ENCODE results near the gene MAG. TPM values are rescaled to one million over a fixed set of nuclear protein-coding genes. Genes with fewer than 3 reads are reported as not detected.

MAG gene
- total and polyA plus RNA-seq, 9 of the 15 experiments (the other 6 are each of a cell fraction or from before 2014, with no cell fraction given) = 0.11 to 10.0 (median 1.6) TPM

DNA sequence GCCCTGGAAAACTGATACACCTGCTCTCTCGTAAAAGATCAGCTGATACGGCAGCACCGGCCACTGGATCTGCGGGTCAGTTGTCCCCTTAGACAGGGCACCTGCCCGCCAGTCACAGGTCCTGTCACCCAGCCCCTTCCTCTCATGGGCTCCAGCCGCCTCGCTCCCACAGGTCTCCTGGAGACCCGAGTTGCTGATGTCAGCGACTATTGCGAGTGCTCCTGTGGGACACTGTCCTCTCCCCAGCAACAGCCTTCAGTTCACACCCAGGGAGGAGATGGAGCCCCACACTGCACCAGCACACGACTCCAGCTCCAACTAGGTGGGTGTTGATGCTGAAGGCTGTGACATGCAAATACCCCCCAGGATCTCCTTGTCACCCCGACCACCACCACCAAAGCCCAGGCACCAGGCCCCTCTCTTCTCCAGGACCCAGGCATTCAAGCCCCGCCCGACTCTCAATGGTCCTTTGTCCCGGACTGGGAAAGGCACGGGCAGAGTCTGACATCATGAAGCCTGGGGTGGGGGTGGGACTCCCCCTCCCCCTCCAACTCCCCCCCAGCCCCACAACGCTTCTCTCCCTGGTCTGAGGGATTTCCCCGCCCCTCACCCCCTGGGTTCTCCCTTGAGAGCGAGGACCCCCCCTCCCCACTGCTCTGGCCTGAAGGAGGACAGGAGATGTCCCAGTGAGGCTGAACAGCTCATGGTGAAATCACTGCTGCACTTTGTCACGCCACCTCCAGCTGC lies 1.4 kb upstream of the MAG start:
- no peak overlapping the region for H3K4me2 ChIP-seq (ENCODE audit: insufficient read depth, low read length)

DNA sequence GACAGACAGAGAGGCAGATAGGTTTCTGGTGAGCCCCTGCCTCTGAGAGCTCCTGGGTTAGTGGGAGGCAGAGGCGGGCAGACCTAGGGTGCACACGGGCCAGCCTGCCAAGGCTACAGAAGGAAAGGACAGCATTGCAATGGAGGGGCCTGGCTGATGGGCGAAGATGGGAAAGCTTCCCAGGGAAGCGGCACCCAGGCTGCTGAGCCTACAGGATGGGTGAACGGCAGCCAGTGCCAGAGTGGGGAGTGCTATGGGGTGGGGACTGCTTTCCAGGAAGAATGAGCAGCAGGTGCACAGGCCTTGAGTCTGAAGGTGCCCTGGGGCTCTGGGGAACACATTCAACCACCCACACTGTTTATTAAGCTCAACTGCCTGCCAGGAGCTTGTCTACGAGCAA lies 702 bp upstream of the MAG start:
- ATAC-seq (no peak), FAIRE-seq (no peak), DNase-seq (ENCODE audit: extremely low read depth in 1 of 4, low spot score in 3 of 4) (no peak)
- no peak overlapping the region for H3K4me2 ChIP-seq (ENCODE audit: insufficient read depth, low read length)
- H3K4me1 ChIP-seq (replicated peaks in 1 of 2; ENCODE audit: control insufficient read depth in 2 of 2, insufficient read depth in 2 of 2, low read length in 2 of 2) = peaks cover 10 to 42% of the 10 kb centered on the region in 2 experiments; a peak in 4 of 5 replicates
- intact Hi-C loops (cut with micrococcal nuclease) = no loop called here
- no peak overlapping the region for H2AFZ ChIP-seq (ENCODE audit: low read depth, low read length)
- in situ Hi-C loops (cut with MboI) = no loop called here
- no peaks in the 10 kb centered on the region for H4K20me1 ChIP-seq (replicated peaks; ENCODE audit: control insufficient read depth, insufficient read depth, low read length)
- H3K9ac ChIP-seq (ENCODE audit: insufficient read depth in 1 of 2, low read depth in 2 of 2, low read length in 2 of 2) = 0 out of 4 replicates have a peak overlapping the region, but pooled peaks of 1 of the 2 experiments have one; percentile 12
- H3K4me3 ChIP-seq = no peak overlapping the region
- no peaks in the 10 kb centered on the region for H3K79me2 ChIP-seq (ENCODE audit: control insufficient read depth, insufficient read depth, low read length)
- H3K36me3 ChIP-seq (ENCODE audit: control insufficient read depth, insufficient read depth, low read length) = no peaks in the 10 kb centered on the region
- POLR2A ChIA-PET = interaction anchor here (0.7 to 1.3 kb wide), 5 partner anchors 9 to 299 kb away, joined by 3 to 10 read pairs (median 5); no protein-coding TSS in a partner anchor
- no peak overlapping the region for H3K27ac ChIP-seq (ENCODE audit: extremely low read depth, low read depth, low read length)
- no peaks in the 10 kb centered on the region for H3K9me1 ChIP-seq (ENCODE audit: control insufficient read depth, insufficient read depth, low read length)
- WGBS (ENCODE audit: insufficient coverage, low coverage, missing lambda C conversion rate) = 16% methylated on average over 6 of the region's 6 CpGs
- CTCF ChIA-PET (ENCODE audit: low intra/inter-chr PET ratio) = no interaction called here
- no peaks in the 10 kb centered on the region for H3K9me3 ChIP-seq (replicated peaks; ENCODE audit: control insufficient read depth, insufficient read depth, low read depth, low read length)
- no TSS peak for BruUV-seq (replicated peaks)
- H3K27me3 ChIP-seq (ENCODE audit: control insufficient read depth in 2 of 2, insufficient read depth in 2 of 2, low read length in 2 of 2) = peaks cover 2 to 12% of the 10 kb centered on the region in 2 experiments; a peak in 2 of 5 replicates
- TF ChIP-seq ZNF76 (CRISPR knock-in tag; IDR thresholded peaks at IDR 0.05; ENCODE audit: borderline replicate concordance) (no peak), ILF3 (IDR thresholded peaks at IDR 0.05; ENCODE audit: borderline replicate concordance) (no peak), ZNF143 (CRISPR knock-in tag; IDR thresholded peaks at IDR 0.05) (no peak), JUN (IDR thresholded peaks at IDR 0.05; ENCODE audit: borderline replicate concordance, low read depth, low read length) (no peak), JUN (CRISPR knock-in tag; IDR thresholded peaks at IDR 0.05; ENCODE audit: borderline replicate concordance) (no peak), MEF2D (tag; conservative IDR thresholded peaks at IDR 0.05; ENCODE audit: low read depth) (no peak), NELFE (IDR thresholded peaks at IDR 0.05; ENCODE audit: insufficient read depth, insufficient read length) (no peak)
- TF ChIP-seq, protein P1, sequence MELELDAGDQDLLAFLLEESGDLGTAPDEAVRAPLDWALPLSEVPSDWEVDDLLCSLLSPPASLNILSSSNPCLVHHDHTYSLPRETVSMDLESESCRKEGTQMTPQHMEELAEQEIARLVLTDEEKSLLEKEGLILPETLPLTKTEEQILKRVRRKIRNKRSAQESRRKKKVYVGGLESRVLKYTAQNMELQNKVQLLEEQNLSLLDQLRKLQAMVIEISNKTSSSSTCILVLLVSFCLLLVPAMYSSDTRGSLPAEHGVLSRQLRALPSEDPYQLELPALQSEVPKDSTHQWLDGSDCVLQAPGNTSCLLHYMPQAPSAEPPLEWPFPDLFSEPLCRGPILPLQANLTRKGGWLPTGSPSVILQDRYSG (tag; conservative IDR thresholded peaks at IDR 0.05; ENCODE audit: low read depth) = no peak
- TF ChIP-seq, protein P2, sequence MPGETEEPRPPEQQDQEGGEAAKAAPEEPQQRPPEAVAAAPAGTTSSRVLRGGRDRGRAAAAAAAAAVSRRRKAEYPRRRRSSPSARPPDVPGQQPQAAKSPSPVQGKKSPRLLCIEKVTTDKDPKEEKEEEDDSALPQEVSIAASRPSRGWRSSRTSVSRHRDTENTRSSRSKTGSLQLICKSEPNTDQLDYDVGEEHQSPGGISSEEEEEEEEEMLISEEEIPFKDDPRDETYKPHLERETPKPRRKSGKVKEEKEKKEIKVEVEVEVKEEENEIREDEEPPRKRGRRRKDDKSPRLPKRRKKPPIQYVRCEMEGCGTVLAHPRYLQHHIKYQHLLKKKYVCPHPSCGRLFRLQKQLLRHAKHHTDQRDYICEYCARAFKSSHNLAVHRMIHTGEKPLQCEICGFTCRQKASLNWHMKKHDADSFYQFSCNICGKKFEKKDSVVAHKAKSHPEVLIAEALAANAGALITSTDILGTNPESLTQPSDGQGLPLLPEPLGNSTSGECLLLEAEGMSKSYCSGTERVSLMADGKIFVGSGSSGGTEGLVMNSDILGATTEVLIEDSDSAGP (CRISPR knock-in tag; IDR thresholded peaks at IDR 0.05) = no peak

More for the DNA sequence above, 1.4 kb upstream of the MAG start:
- DNase-seq (ENCODE audit: extremely low read depth in 1 of 4, low spot score in 3 of 4) = no peak
- no TSS peak for BruUV-seq (replicated peaks)
- POLR2A ChIA-PET = interaction anchor here (0.7 to 1.6 kb wide), 5 partner anchors 10 to 207 kb away, joined by 3 to 7 read pairs (median 3); no protein-coding TSS in a partner anchor
- H3K27me3 ChIP-seq (ENCODE audit: control insufficient read depth in 2 of 2, insufficient read depth in 2 of 2, low read length in 2 of 2) = peaks cover 2 to 12% of the 10 kb centered on the region in 2 experiments; a peak in 2 of 5 replicates
- no peak for TF ChIP-seq FOXK1 (CRISPR knock-in tag; IDR thresholded peaks at IDR 0.05; ENCODE audit: borderline replicate concordance)
- TF ChIP-seq ZNF316 (IDR thresholded peaks at IDR 0.05) = peak; percentile 56; the same call in 1 of the 2 replicates
- peak; percentile 57 for TF ChIP-seq C11orf30 (IDR thresholded peaks at IDR 0.05; ENCODE audit: low read depth)
- H3K9me1 ChIP-seq (ENCODE audit: control insufficient read depth, insufficient read depth, low read length) = no peaks in the 10 kb centered on the region
- peaks cover 8 to 35% of the 10 kb centered on the region in 2 experiments; a peak in 4 of 5 replicates for H3K4me1 ChIP-seq (replicated peaks in 1 of 2; ENCODE audit: control insufficient read depth in 2 of 2, insufficient read depth in 2 of 2, low read length in 2 of 2)
- CTCF ChIA-PET (ENCODE audit: low intra/inter-chr PET ratio) = no interaction called here
- no peaks in the 10 kb centered on the region for H3K79me2 ChIP-seq (ENCODE audit: control insufficient read depth, insufficient read depth, low read length)
- H3K9me3 ChIP-seq (replicated peaks; ENCODE audit: control insufficient read depth, insufficient read depth, low read depth, low read length) = no peaks in the 10 kb centered on the region
- no peak overlapping the region for H3K4me3 ChIP-seq
- H2AFZ ChIP-seq (ENCODE audit: low read depth, low read length) = no peak overlapping the region
- H3K27ac ChIP-seq (ENCODE audit: extremely low read depth, low read depth, low read length) = no peak overlapping the region
- intact Hi-C loops (cut with micrococcal nuclease) (no loop called here), in situ Hi-C loops (cut with MboI) (no loop called here)
- no peaks in the 10 kb centered on the region for H4K20me1 ChIP-seq (replicated peaks; ENCODE audit: control insufficient read depth, insufficient read depth, low read length)
- no peak for ATAC-seq
- H3K9ac ChIP-seq (ENCODE audit: insufficient read depth in 1 of 2, low read depth in 2 of 2, low read length in 2 of 2) = peak overlapping the region in 1 of 2 experiments; percentile 13; a peak in 1 of 4 replicates
- H3K36me3 ChIP-seq (ENCODE audit: control insufficient read depth, insufficient read depth, low read length) = no peaks in the 10 kb centered on the region
- 22% methylated on average over 14 of the region's 20 CpGs for WGBS (ENCODE audit: insufficient coverage, low coverage, missing lambda C conversion rate)
- FAIRE-seq = no peak

Data from K562 (cell line).